ENCODE measurements around the gene PTPRT. TPM values are rescaled to one million over a fixed set of nuclear protein-coding genes. Genes with fewer than 3 reads are reported as not detected.

The PTPRT gene
- total RNA-seq (2022) = 0.05 and 0.20 TPM in 2 replicates
- Bru-seq, nascent RNA = percentile 17 among the genes with signal in this experiment
- BruChase-seq, experiment 1, labeled RNA remaining after a 2-hour chase = percentile 10 among the genes with signal in this experiment
- percentile 7 among the genes with signal in this experiment for BruChase-seq, experiment 2, labeled RNA remaining after a 6-hour chase
- long read RNA-seq = 0 reads

GRCh38 chr20:43189554-43190331 is at the start of gene PTPRT:
Gene PTPRT, minus strand, starts transcription at chr20:43189906. Its CDS starts 173 bp downstream, at chr20:43189733.
- no peak for DNase-seq
- intact Hi-C loops (cut with micrococcal nuclease; ENCODE audit: unreplicated experiment) = loop anchor here (5.0 kb wide), 2 partner anchors 87 to 657 kb away; no protein-coding TSS in a partner anchor
- ChIA-PET POLR2A (no interaction called here), CTCF (no interaction called here)
- H3K36me3 ChIP-seq (ENCODE audit: control insufficient read depth, insufficient read depth, low read length) = no peaks in the 10 kb centered on the region
- no peaks in the 10 kb centered on the region for H3K27me3 ChIP-seq (replicated peaks; ENCODE audit: control insufficient read depth, insufficient read depth, low read length)
- Mint-ChIP-seq H3K4me1 (ENCODE audit: low read depth, unreplicated experiment) (no peaks in the 10 kb centered on the region), H3K27me3 (ENCODE audit: insufficient read depth, unreplicated experiment) (peaks cover 20% of the 10 kb centered on the region), H3K4me3 (ENCODE audit: unreplicated experiment) (no peak within 1 kb of the TSS), H3K27ac (ENCODE audit: unreplicated experiment) (no peak within 1 kb of the TSS), H3K9me3 (ENCODE audit: unreplicated experiment) (no peaks in the 10 kb centered on the region), H3K36me3 (ENCODE audit: insufficient read depth, unreplicated experiment) (no peaks in the 10 kb centered on the region)
- H3K9me3 ChIP-seq = no peaks in the 10 kb centered on the region
- no peak within 1 kb of the TSS for H3K4me3 ChIP-seq (ENCODE audit: low read depth, low read length)
- no TSS peak for BruUV-seq (replicated peaks)
- TF ChIP-seq, protein P1, sequence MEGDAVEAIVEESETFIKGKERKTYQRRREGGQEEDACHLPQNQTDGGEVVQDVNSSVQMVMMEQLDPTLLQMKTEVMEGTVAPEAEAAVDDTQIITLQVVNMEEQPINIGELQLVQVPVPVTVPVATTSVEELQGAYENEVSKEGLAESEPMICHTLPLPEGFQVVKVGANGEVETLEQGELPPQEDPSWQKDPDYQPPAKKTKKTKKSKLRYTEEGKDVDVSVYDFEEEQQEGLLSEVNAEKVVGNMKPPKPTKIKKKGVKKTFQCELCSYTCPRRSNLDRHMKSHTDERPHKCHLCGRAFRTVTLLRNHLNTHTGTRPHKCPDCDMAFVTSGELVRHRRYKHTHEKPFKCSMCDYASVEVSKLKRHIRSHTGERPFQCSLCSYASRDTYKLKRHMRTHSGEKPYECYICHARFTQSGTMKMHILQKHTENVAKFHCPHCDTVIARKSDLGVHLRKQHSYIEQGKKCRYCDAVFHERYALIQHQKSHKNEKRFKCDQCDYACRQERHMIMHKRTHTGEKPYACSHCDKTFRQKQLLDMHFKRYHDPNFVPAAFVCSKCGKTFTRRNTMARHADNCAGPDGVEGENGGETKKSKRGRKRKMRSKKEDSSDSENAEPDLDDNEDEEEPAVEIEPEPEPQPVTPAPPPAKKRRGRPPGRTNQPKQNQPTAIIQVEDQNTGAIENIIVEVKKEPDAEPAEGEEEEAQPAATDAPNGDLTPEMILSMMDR (IDR thresholded peaks at IDR 0.05; ENCODE audit: insufficient read depth in 1 of 2, low read depth in 1 of 2, low read length in 1 of 2, severe bottlenecking in 1 of 2, unreplicated experiment in 1 of 2) = no peak
- no peaks in the 10 kb centered on the region for H3K4me1 ChIP-seq

DNA sequence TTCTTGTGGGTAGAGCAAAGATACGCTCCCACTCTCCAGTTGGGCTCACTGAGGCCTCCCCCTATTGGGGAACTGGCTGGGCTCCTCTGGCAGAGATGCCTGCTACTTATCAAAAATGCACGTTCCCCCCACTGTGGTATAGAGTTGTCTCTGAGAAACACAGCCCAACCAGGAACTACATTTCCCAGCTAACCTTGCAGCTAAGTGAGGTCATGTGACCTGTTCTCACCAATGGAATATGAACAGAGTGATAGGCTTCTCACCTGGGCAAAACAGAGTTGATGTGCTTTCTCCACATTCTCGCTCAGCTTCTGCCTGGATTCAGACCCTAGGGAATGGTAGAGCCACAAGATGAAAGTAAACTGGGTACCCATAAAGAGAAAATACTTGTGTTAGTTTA is 49.1 kb upstream of the PTPRT start:
- intact Hi-C loops (cut with micrococcal nuclease; ENCODE audit: unreplicated experiment) = no loop called here
- Mint-ChIP-seq H3K27ac (ENCODE audit: unreplicated experiment) (no peak overlapping the region), H3K4me1 (ENCODE audit: low read depth, unreplicated experiment) (no peaks in the 10 kb centered on the region), H3K9me3 (ENCODE audit: unreplicated experiment) (no peaks in the 10 kb centered on the region), H3K36me3 (ENCODE audit: insufficient read depth, unreplicated experiment) (no peaks in the 10 kb centered on the region), H3K4me3 (ENCODE audit: unreplicated experiment) (no peak overlapping the region), H3K27me3 (ENCODE audit: insufficient read depth, unreplicated experiment) (peaks cover 13% of the 10 kb centered on the region)
- CTCF ChIA-PET = no interaction called here
- peak in 1 of 2 experiments; percentile 26 for DNase-seq
- no TSS peak for BruUV-seq (replicated peaks)
- Histone ChIP-seq H3K9me3 (no peaks in the 10 kb centered on the region), H3K27me3 (replicated peaks; ENCODE audit: control insufficient read depth, insufficient read depth, low read length) (no peaks in the 10 kb centered on the region), H3K4me3 (ENCODE audit: low read depth, low read length) (no peak overlapping the region), H3K36me3 (ENCODE audit: control insufficient read depth, insufficient read depth, low read length) (no peaks in the 10 kb centered on the region), H3K4me1 (no peaks in the 10 kb centered on the region)
- TF ChIP-seq, protein P1 (IDR thresholded peaks at IDR 0.05; ENCODE audit: insufficient read depth in 1 of 2, low read depth in 1 of 2, low read length in 1 of 2, severe bottlenecking in 1 of 2, unreplicated experiment in 1 of 2) = no peak
- POLR2A ChIA-PET = interaction anchor here (0.6 kb wide), 1 partner anchor 95 kb away, joined by 3 read pairs; no protein-coding TSS in a partner anchor

DNA sequence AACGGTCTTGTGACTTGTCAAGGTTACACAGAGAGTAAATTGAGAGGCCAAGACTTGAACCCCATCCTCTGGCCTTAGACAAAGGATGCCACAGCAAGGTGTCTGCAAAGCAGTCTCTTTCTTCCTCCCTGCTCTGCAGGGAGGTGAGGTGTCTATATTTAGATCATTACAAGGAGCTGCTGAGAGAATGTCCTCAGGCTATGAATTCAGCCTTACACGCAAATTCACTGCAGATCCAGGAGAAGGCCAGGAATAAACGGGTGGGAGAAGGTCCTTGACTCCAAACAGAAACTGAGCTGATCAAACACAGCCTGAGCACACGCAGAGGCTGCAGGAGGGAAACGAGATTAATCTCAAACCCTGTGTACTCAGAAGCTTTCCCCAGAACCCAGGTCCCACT is 48.6 kb upstream of the PTPRT start:
- POLR2A ChIA-PET = interaction anchor here (0.6 kb wide), 1 partner anchor 95 kb away, joined by 3 read pairs; no protein-coding TSS in a partner anchor
- intact Hi-C loops (cut with micrococcal nuclease; ENCODE audit: unreplicated experiment) = no loop called here

More for the DNA sequence above, 48.6 kb upstream of the PTPRT start:
- H3K4me1 Mint-ChIP-seq (ENCODE audit: low read depth, unreplicated experiment) = no peaks in the 10 kb centered on the region
- H3K4me3 Mint-ChIP-seq (ENCODE audit: unreplicated experiment) = no peak overlapping the region
- CTCF ChIA-PET = no interaction called here
- no peaks in the 10 kb centered on the region for H3K27me3 ChIP-seq (replicated peaks; ENCODE audit: control insufficient read depth, insufficient read depth, low read length)
- no peaks in the 10 kb centered on the region for H3K4me1 ChIP-seq
- no peaks in the 10 kb centered on the region for H3K36me3 Mint-ChIP-seq (ENCODE audit: insufficient read depth, unreplicated experiment)
- DNase-seq = no peak
- no peaks in the 10 kb centered on the region for H3K36me3 ChIP-seq (ENCODE audit: control insufficient read depth, insufficient read depth, low read length)
- H3K27ac Mint-ChIP-seq (ENCODE audit: unreplicated experiment) = no peak overlapping the region
- BruUV-seq (replicated peaks) = no TSS peak
- H3K4me3 ChIP-seq (ENCODE audit: low read depth, low read length) = no peak overlapping the region
- H3K27me3 Mint-ChIP-seq (ENCODE audit: insufficient read depth, unreplicated experiment) = peaks cover 14% of the 10 kb centered on the region
- TF ChIP-seq, protein P1 (IDR thresholded peaks at IDR 0.05; ENCODE audit: insufficient read depth in 1 of 2, low read depth in 1 of 2, low read length in 1 of 2, severe bottlenecking in 1 of 2, unreplicated experiment in 1 of 2) = no peak
- H3K9me3 ChIP-seq = no peaks in the 10 kb centered on the region
- H3K9me3 Mint-ChIP-seq (ENCODE audit: unreplicated experiment) = no peaks in the 10 kb centered on the region
